MM.1S (cell line): ENCODE data around the gene LVRN.
A peak's percentile ranks its signal among the peaks of the same experiment; 100 is the strongest.

Experiments used
- DNase-seq: peaks from one replicate; pipeline ENCODE4 v3.0.0-alpha.2; 2015
- H2AFZ ChIP-seq: fragments of 300-600 bp; sonication (generic); 2 replicates; pipeline ENCODE4 v1.6.0; 2016; ENCODE audit warnings: antibody characterized with exemption, low read length
- H3F3A ChIP-seq: fragments of 300-600 bp; sonication (generic); 2 replicates; pipeline ENCODE4 v1.6.1; 2016; ENCODE audit warnings: mild to moderate bottlenecking, antibody characterized with exemption, low read length, moderate library complexity, mixed read lengths; ENCODE audit not compliant: insufficient read depth
- H3K27ac ChIP-seq: fragments of 300-600 bp; sonication (generic); 2 replicates; pipeline ENCODE4 v1.5.1; 2016; ENCODE audit warnings: mild to moderate bottlenecking, low read length
- H3K27me3 ChIP-seq: fragments of 300-600 bp; sonication (generic); replicated peaks from 2 replicates; pipeline ENCODE4 v1.6.0; 2016; ENCODE audit warnings: low read length; ENCODE audit not compliant: insufficient read depth
- H3K36me3 ChIP-seq: fragments of 300-600 bp; sonication (generic); replicated peaks from 2 replicates; pipeline ENCODE4 v1.6.1; 2016; ENCODE audit warnings: mild to moderate bottlenecking, low read length, mixed read lengths; ENCODE audit not compliant: insufficient read depth
- H3K4me1 ChIP-seq: fragments of 300-600 bp; sonication (generic); 2 replicates; pipeline ENCODE4 v1.6.1; 2016; ENCODE audit warnings: low read length, mixed read lengths
- H3K4me2 ChIP-seq: fragments of 300-600 bp; sonication (generic); 2 replicates; pipeline ENCODE4 v1.6.0; 2016; ENCODE audit warnings: low read depth, low read length
- H3K4me3 ChIP-seq: fragments of 300-600 bp; sonication (generic); 2 replicates; pipeline ENCODE4 v1.5.1; 2016; ENCODE audit warnings: low read length, mixed read lengths
- H3K79me2 ChIP-seq: fragments of 300-600 bp; sonication (generic); 2 replicates; pipeline ENCODE4 v1.6.1; 2016; ENCODE audit warnings: mixed run types, low read length, mixed read lengths
- H3K9ac ChIP-seq: fragments of 300-600 bp; sonication (generic); 2 replicates; pipeline ENCODE4 v1.6.1; 2016; ENCODE audit warnings: low read length, mixed read lengths
- H3K9me2 ChIP-seq: fragments of 300-600 bp; sonication (generic); replicated peaks from 2 replicates; pipeline ENCODE4 v1.6.1; 2016; ENCODE audit warnings: mild to moderate bottlenecking, low read length, mixed read lengths; ENCODE audit not compliant: insufficient read depth
- H3K9me3 ChIP-seq: fragments of 300-600 bp; sonication (generic); replicated peaks from 2 replicates; pipeline ENCODE4 v1.6.1; 2016; ENCODE audit warnings: mild to moderate bottlenecking, low read length, mixed read lengths; ENCODE audit not compliant: insufficient read depth
- H4K20me1 ChIP-seq: fragments of 300-600 bp; sonication (generic); 2 replicates; pipeline ENCODE4 v1.6.1; 2016; ENCODE audit warnings: mild to moderate bottlenecking, low read length, moderate library complexity, mixed read lengths; ENCODE audit not compliant: insufficient read depth
- EZH2 ChIP-seq: fragments of 300-600 bp; sonication (generic); optimal IDR thresholded peaks from 2 replicates; pipeline ENCODE3; 2017; ENCODE audit warnings: low read depth, mild to moderate bottlenecking, antibody characterized with exemption, low read length, mixed read lengths
- EZH2phosphoT487 ChIP-seq: fragments of 300-600 bp; sonication (generic); IDR thresholded peaks from 2 replicates; pipeline ENCODE4 v1.6.1; 2018; ENCODE audit warnings: antibody characterized with exemption, low read length
- TF ChIP-seq, protein P1 (sequence below): fragments of 300-600 bp; sonication (generic); IDR thresholded peaks from 2 replicates; pipeline ENCODE4 v1.5.1; 2016; ENCODE audit warnings: antibody characterized with exemption, low read length, mixed read lengths

Gene LVRN

DNA sequence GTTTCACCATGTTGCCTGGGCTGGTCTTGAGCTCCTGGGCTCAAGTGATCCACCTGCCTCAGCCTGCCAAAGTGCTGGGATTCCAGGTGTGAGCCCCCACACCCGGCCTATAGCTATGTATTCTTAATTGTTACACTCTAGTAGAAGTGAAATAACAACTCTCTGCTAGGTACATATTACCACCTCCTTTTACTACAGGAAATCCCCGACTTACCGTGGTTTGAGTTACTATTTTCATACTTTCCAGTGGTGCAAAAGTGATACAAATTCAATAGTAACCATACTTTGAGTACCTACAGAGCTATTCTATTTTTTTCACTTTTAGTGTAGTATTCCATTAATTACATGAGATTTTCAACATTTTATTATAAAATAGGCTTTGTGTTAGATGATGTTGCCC lies 70.7 kb downstream of the LVRN start:
- Histone ChIP-seq H3K9me3 (no peaks in the 10 kb centered on the region), H4K20me1 (no peaks in the 10 kb centered on the region), H3K9ac (no peak overlapping the region), H3K9me2 (no peaks in the 10 kb centered on the region), H3K27ac (no peak overlapping the region), H3K36me3 (no peaks in the 10 kb centered on the region), H3K4me3 (no peak overlapping the region), H3K79me2 (no peaks in the 10 kb centered on the region), H3K27me3 (no peaks in the 10 kb centered on the region), H3F3A (no peaks in the 10 kb centered on the region), H2AFZ (no peak overlapping the region), H3K4me2 (no peak overlapping the region), H3K4me1 (peaks cover 10% of the 10 kb centered on the region)
- no peak for TF ChIP-seq EZH2phosphoT487
- TF ChIP-seq, protein P1, sequence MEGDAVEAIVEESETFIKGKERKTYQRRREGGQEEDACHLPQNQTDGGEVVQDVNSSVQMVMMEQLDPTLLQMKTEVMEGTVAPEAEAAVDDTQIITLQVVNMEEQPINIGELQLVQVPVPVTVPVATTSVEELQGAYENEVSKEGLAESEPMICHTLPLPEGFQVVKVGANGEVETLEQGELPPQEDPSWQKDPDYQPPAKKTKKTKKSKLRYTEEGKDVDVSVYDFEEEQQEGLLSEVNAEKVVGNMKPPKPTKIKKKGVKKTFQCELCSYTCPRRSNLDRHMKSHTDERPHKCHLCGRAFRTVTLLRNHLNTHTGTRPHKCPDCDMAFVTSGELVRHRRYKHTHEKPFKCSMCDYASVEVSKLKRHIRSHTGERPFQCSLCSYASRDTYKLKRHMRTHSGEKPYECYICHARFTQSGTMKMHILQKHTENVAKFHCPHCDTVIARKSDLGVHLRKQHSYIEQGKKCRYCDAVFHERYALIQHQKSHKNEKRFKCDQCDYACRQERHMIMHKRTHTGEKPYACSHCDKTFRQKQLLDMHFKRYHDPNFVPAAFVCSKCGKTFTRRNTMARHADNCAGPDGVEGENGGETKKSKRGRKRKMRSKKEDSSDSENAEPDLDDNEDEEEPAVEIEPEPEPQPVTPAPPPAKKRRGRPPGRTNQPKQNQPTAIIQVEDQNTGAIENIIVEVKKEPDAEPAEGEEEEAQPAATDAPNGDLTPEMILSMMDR = no peak
- peak; percentile 48 for DNase-seq

DNA sequence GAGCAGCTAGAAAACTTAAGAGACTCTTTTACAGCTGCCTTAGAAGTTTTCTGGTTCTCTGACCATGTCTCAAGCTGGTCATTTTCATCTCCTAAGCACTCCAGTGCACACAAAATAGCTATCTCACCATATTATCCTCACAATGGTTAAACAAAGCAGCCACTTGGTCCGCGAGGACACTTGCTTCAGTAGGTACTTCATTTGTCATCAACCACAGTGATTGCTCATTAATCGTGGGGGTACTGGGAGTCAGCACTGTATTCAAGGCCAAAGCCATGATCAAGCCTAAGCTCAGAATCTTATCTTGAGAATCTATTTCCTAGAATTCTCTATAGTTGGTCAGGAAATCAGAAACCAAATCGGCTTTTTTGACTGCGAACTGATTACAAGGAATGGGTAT lies 72.8 kb downstream of the LVRN start:
- no peak for TF ChIP-seq EZH2phosphoT487
- TF ChIP-seq EZH2 = no peak
- TF ChIP-seq, protein P1 = no peak
- Histone ChIP-seq H3K36me3 (no peaks in the 10 kb centered on the region), H3K27ac (no peak overlapping the region), H4K20me1 (no peaks in the 10 kb centered on the region), H3K79me2 (no peaks in the 10 kb centered on the region), H3K4me1 (peaks cover 10% of the 10 kb centered on the region), H3K9ac (no peak overlapping the region), H3K9me2 (no peaks in the 10 kb centered on the region), H2AFZ (no peak overlapping the region), H3K27me3 (no peaks in the 10 kb centered on the region), H3F3A (no peaks in the 10 kb centered on the region), H3K4me3 (no peak overlapping the region), H3K4me2 (no peak overlapping the region), H3K9me3 (no peaks in the 10 kb centered on the region)
- DNase-seq = no peak

GRCh38 chr5:116037236-116037822 lies 75.1 kb downstream of the LVRN start:
- Histone ChIP-seq H3K27ac (no peak overlapping the region), H3K4me3 (no peak overlapping the region), H3K79me2 (no peaks in the 10 kb centered on the region), H3K27me3 (no peaks in the 10 kb centered on the region), H3K36me3 (no peaks in the 10 kb centered on the region), H3K9me3 (no peaks in the 10 kb centered on the region), H3K9me2 (no peaks in the 10 kb centered on the region), H3K9ac (no peak overlapping the region), H2AFZ (no peak overlapping the region), H3K4me2 (no peak overlapping the region), H4K20me1 (no peaks in the 10 kb centered on the region), H3K4me1 (peaks cover 10% of the 10 kb centered on the region; the same call in 1 of the 2 replicates), H3F3A (no peaks in the 10 kb centered on the region)
- no peak for DNase-seq
- TF ChIP-seq EZH2phosphoT487 (no peak), EZH2 (no peak)
- TF ChIP-seq, protein P1 = no peak
